RWPE2 (cell line): Measurements from ENCODE around the gene RFX2.

Source experiments
- ATAC-seq: fragments of 200-7000 bp; cut with Tn5 transposase; 3 replicates; pipeline ENCODE4 v1.9.1; 2021; ENCODE audit warnings: low read depth
- DNase-seq: peaks from one replicate; pipeline ENCODE4 v3.0.0-alpha.2; 2020; ENCODE audit warnings: low spot score
- H3K27ac ChIP-seq: fragments of 450-650 bp; 2 replicates; pipeline ENCODE4 v1.5.1; 2017; ENCODE audit warnings: mild to moderate bottlenecking; ENCODE audit not compliant: poor library complexity, severe bottlenecking
- H3K27me3 ChIP-seq: fragments of 250-450 bp; sonication (Bioruptor Pico); 2 replicates; pipeline ENCODE4 v1.5.1; 2021; ENCODE audit warnings: mild to moderate bottlenecking, moderate library complexity; ENCODE audit not compliant: insufficient read depth, poor library complexity, severe bottlenecking
- H3K36me3 ChIP-seq: fragments of 250-450 bp; sonication (Bioruptor Pico); 2 replicates; pipeline ENCODE4 v1.5.1; 2020; ENCODE audit warnings: low read depth, mild to moderate bottlenecking, moderate library complexity
- H3K4me1 ChIP-seq: fragments of 250-450 bp; sonication (Bioruptor Pico); 2 replicates; pipeline ENCODE4 v1.5.1; 2021; ENCODE audit warnings: mild to moderate bottlenecking, moderate library complexity; ENCODE audit not compliant: insufficient read depth, poor library complexity, severe bottlenecking
- H3K4me3 ChIP-seq: fragments of 250-450 bp; sonication (Bioruptor Pico); 2 replicates; pipeline ENCODE4 v1.5.1; 2021; ENCODE audit warnings: mild to moderate bottlenecking, moderate library complexity; ENCODE audit not compliant: severe bottlenecking
- H3K9me3 ChIP-seq: fragments of 250-450 bp; sonication (Bioruptor Pico); 2 replicates; pipeline ENCODE4 v1.5.1; 2021; ENCODE audit warnings: mild to moderate bottlenecking, moderate library complexity; ENCODE audit not compliant: severe bottlenecking
- TF ChIP-seq, protein P1 (sequence below): fragments of 450-650 bp; IDR thresholded peaks from one replicate; pipeline ENCODE4 v1.5.1; 2017; ENCODE audit warnings: mild to moderate bottlenecking, moderate library complexity; ENCODE audit not compliant: poor library complexity, severe bottlenecking

Gene RFX2

GRCh38 chr19:6014551-6015135, 95.7 kb downstream of the RFX2 start:
- DNase-seq = no peak
- H3K36me3 ChIP-seq = peaks cover 30% of the 10 kb centered on the region
- no peaks in the 10 kb centered on the region for H3K9me3 ChIP-seq
- H3K4me3 ChIP-seq = no peak overlapping the region
- H3K4me1 ChIP-seq = no peaks in the 10 kb centered on the region
- H3K27ac ChIP-seq = no peak overlapping the region
- ATAC-seq = no peak
- TF ChIP-seq, protein P1, sequence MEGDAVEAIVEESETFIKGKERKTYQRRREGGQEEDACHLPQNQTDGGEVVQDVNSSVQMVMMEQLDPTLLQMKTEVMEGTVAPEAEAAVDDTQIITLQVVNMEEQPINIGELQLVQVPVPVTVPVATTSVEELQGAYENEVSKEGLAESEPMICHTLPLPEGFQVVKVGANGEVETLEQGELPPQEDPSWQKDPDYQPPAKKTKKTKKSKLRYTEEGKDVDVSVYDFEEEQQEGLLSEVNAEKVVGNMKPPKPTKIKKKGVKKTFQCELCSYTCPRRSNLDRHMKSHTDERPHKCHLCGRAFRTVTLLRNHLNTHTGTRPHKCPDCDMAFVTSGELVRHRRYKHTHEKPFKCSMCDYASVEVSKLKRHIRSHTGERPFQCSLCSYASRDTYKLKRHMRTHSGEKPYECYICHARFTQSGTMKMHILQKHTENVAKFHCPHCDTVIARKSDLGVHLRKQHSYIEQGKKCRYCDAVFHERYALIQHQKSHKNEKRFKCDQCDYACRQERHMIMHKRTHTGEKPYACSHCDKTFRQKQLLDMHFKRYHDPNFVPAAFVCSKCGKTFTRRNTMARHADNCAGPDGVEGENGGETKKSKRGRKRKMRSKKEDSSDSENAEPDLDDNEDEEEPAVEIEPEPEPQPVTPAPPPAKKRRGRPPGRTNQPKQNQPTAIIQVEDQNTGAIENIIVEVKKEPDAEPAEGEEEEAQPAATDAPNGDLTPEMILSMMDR = no peak
- no peaks in the 10 kb centered on the region for H3K27me3 ChIP-seq

- H3K9me3 ChIP-seq = no peaks in the 10 kb centered on the region
- no peaks in the 10 kb centered on the region for H3K4me1 ChIP-seq
- H3K27ac ChIP-seq = no peak overlapping the region
- TF ChIP-seq, protein P1 = no peak
- H3K27me3 ChIP-seq = no peaks in the 10 kb centered on the region
- H3K4me3 ChIP-seq = no peak overlapping the region
- peaks cover 28% of the 10 kb centered on the region for H3K36me3 ChIP-seq
- DNase-seq = no peak
- no peak for ATAC-seq
Measured at GRCh38 chr19:6012426-6013170, 97.7 kb downstream of the RFX2 start.

- Histone ChIP-seq H3K27me3 (no peaks in the 10 kb centered on the region), H3K27ac (no peak overlapping the region), H3K4me3 (no peak overlapping the region), H3K9me3 (no peaks in the 10 kb centered on the region), H3K4me1 (no peaks in the 10 kb centered on the region), H3K36me3 (peaks cover 31% of the 10 kb centered on the region)
- no peak for ATAC-seq
- no peak for DNase-seq
- TF ChIP-seq, protein P1 = no peak
Measured at GRCh38 chr19:6011794-6012193, 98.5 kb downstream of the RFX2 start.

GRCh38 chr19:6011206-6011605, 99.1 kb downstream of the RFX2 start:
- TF ChIP-seq, protein P1 = no peak
- ATAC-seq = no peak
- no peak for DNase-seq
- H3K36me3 ChIP-seq = peaks cover 31% of the 10 kb centered on the region
- H3K4me3 ChIP-seq = no peak overlapping the region
- no peaks in the 10 kb centered on the region for H3K9me3 ChIP-seq
- H3K4me1 ChIP-seq = no peaks in the 10 kb centered on the region
- H3K27me3 ChIP-seq = no peaks in the 10 kb centered on the region
- H3K27ac ChIP-seq = no peak overlapping the region

GRCh38 chr19:6010107-6010506, 100.2 kb downstream of the RFX2 start:
- H3K9me3 ChIP-seq = no peaks in the 10 kb centered on the region
- no peak overlapping the region for H3K27ac ChIP-seq
- ATAC-seq (no peak), DNase-seq (no peak)
- TF ChIP-seq, protein P1 = no peak
- no peak overlapping the region for H3K4me3 ChIP-seq
- no peaks in the 10 kb centered on the region for H3K4me1 ChIP-seq
- H3K36me3 ChIP-seq = peaks cover 26% of the 10 kb centered on the region
- no peaks in the 10 kb centered on the region for H3K27me3 ChIP-seq
